Activated naive CD4-positive, alpha-beta T cell treated with anti-CD3 and anti-CD28 coated beads, Interleukin-2, amount 50 U/mL, for 24 hours (primary cell): ENCODE results near the gene COL13A1.

ENCODE experiments used
- H3K27ac Mint-ChIP-seq: one replicate; pipeline ENCODE4 v1.8.0; 2021; ENCODE audit warnings: mild to moderate bottlenecking, mixed read lengths
- H3K27me3 Mint-ChIP-seq: one replicate; pipeline ENCODE4 v1.8.0; 2021; ENCODE audit warnings: mixed read lengths
- H3K36me3 Mint-ChIP-seq: one replicate; pipeline ENCODE4 v1.8.0; 2021; ENCODE audit warnings: mixed read lengths
- H3K4me1 Mint-ChIP-seq: one replicate; pipeline ENCODE4 v1.8.0; 2021; ENCODE audit warnings: mixed read lengths
- H3K4me3 Mint-ChIP-seq: one replicate; pipeline ENCODE4 v1.8.0; 2021; ENCODE audit warnings: mild to moderate bottlenecking, mixed read lengths
- H3K9me3 Mint-ChIP-seq: one replicate; pipeline ENCODE4 v1.8.0; 2021; ENCODE audit warnings: mixed read lengths

COL13A1 gene

DNA sequence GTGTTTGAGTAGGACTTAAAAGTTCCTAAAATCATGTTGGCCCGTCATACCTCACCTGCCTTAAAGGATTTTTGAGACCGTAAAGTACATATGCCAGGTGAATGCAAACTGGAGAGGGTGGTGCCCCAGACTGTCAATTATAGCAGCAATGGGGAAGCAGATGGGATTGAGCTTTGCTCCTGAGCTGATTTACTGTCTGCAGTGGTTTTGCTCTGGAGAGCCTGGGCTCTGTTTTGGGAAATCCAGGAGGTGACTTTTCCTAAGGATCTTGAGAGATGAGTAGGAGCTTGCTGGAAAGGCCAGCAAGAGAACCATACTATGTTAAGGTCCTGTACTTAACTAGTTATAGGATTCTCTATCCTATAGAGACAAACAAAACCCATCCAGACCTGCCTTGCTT lies 43.0 kb downstream of the COL13A1 start:
- no peak overlapping the region for H3K4me3 Mint-ChIP-seq
- H3K27ac Mint-ChIP-seq: no peak overlapping the region
- H3K36me3 Mint-ChIP-seq: no peaks in the 10 kb centered on the region
- H3K9me3 Mint-ChIP-seq: no peaks in the 10 kb centered on the region
- H3K27me3 Mint-ChIP-seq: peaks cover 14% of the 10 kb centered on the region
- H3K4me1 Mint-ChIP-seq: no peaks in the 10 kb centered on the region

DNA sequence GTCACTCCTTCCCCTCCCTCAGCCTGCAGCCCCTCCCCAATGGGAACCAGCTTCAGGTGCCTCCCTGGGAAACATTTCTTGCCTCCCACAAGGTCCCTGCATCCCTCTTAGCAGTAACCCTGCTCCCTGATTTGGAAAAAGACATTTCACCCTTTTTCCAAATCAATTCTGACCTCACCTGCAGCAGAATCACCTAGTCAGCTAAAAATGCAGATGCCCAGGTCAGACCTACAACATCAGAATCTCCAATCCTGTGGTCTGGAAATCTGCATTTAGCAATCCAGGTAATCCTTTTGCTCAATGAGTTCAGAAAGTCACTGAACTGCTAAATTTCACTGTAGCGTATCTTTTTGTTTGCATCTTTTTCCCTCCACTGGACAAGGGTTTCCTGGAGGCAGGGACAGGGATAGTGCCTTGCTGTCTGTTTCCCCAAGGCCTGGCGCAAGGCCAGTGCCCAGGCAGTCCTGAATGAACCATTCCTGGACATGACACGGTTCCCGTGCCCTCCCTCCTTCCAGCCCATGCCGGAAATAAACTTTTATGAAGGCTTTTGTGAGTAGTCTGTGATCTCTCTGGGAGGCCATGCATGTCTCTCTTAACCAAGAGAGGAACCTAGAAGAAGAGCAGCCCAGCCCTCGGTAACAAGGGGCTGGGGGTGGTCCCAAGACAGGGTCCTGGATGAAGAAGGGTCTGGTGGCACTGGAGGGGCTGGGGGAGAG lies 44.0 kb downstream of the COL13A1 start:
- Mint-ChIP-seq H3K36me3 (no peaks in the 10 kb centered on the region), H3K9me3 (no peaks in the 10 kb centered on the region), H3K4me1 (no peaks in the 10 kb centered on the region), H3K27me3 (peaks cover 14% of the 10 kb centered on the region), H3K4me3 (no peak overlapping the region), H3K27ac (no peak overlapping the region)

DNA sequence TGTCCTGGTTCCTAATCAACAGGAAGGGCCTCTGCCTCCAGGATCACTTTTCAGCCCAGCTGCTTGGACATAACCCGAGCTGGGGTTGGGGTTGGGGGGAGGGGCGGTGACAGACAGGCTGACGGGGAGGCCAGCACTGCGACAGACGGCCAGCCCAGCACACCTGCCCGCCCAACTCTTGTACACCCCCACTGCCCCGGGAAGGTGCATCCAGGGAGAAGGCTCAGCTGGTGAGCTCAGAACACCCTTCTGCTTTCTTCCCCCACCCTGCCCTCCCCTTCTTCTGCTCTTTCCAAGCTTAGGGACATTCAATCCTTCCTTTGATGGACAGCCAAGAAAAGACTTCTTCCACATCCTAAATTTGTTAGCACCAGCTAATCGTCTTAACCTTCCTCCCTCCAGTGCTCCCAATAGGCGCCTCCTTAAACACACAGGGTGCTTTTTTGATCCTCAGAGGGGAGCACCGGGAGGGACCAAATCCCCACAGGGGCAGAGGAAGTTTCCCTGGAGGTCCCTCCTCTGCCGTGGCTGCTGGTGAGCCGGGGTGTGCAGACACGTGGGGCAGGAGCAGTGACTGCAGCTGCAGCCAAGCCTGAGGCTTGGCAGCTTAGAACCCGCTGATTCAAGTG lies 44.7 kb downstream of the COL13A1 start:
- H3K27me3 Mint-ChIP-seq: peaks cover 14% of the 10 kb centered on the region
- H3K4me1 Mint-ChIP-seq: no peaks in the 10 kb centered on the region
- no peaks in the 10 kb centered on the region for H3K36me3 Mint-ChIP-seq
- no peak overlapping the region for H3K27ac Mint-ChIP-seq
- no peaks in the 10 kb centered on the region for H3K9me3 Mint-ChIP-seq
- no peak overlapping the region for H3K4me3 Mint-ChIP-seq

DNA sequence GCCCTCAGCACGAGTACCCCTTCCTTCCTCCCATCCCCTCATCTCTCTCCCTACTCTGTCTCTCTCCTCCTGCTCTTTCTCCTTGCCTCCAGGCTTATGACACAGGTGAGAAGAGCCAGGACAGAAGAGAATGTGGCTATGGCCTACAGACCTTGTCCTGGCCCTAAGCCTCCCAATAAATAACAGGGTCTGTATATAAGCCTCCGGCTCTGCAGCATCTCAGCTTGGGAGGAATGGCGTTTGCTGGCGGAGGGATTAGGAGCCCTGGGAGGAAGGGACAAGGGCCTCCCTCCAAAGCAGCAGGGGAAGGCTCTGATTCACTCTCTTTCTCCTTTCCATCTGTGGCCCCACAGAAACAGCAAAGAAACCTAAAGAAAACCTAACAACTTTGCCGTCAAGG lies 45.8 kb downstream of the COL13A1 start:
- Mint-ChIP-seq H3K4me1 (no peaks in the 10 kb centered on the region), H3K27me3 (peaks cover 14% of the 10 kb centered on the region), H3K27ac (no peak overlapping the region), H3K4me3 (no peak overlapping the region), H3K9me3 (no peaks in the 10 kb centered on the region), H3K36me3 (no peaks in the 10 kb centered on the region)

DNA sequence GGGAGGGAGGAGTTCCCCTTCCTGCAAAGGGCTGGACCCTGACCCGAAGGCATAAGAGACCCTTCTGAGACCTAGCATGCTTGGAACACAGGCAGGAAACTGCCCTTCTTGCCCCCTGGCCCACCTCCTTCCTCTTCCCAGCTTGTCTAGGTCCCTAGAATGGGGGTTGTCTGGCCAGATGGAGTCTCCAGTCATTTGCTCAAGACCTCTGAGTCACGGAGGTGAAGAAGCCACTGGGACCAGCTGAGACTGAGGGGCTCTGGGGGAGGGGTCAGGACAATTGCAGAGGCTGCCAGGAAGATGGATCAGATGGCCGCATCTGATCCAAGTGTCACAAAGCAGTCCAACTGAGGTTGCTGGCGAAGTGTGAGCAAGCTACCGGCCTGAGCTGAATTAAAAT lies 46.2 kb downstream of the COL13A1 start:
- Mint-ChIP-seq H3K4me1 (no peaks in the 10 kb centered on the region), H3K9me3 (no peaks in the 10 kb centered on the region), H3K27me3 (peaks cover 14% of the 10 kb centered on the region), H3K36me3 (no peaks in the 10 kb centered on the region), H3K27ac (no peak overlapping the region), H3K4me3 (no peak overlapping the region)

DNA sequence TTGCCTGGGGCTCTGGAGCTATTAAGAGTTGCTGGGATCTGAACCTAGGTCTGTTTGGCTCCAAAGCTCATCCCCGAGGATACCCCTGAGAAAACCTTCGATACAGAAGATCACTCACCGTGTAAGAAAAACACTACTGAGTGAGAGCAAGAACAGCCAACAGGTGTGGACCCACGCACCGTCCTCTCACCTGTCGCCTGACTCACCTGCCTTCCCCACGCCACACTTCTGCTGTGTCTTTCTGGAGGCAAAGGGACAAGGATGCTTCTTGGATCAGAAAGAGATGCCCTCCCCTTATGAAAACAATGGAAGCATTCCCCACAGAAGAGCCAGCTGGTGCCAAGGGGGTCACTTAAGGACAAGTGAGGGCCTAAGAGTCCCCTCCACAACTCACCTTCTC lies 46.7 kb downstream of the COL13A1 start:
- Mint-ChIP-seq H3K27me3 (peaks cover 14% of the 10 kb centered on the region), H3K36me3 (no peaks in the 10 kb centered on the region), H3K27ac (no peak overlapping the region), H3K9me3 (no peaks in the 10 kb centered on the region), H3K4me1 (no peaks in the 10 kb centered on the region), H3K4me3 (no peak overlapping the region)

DNA sequence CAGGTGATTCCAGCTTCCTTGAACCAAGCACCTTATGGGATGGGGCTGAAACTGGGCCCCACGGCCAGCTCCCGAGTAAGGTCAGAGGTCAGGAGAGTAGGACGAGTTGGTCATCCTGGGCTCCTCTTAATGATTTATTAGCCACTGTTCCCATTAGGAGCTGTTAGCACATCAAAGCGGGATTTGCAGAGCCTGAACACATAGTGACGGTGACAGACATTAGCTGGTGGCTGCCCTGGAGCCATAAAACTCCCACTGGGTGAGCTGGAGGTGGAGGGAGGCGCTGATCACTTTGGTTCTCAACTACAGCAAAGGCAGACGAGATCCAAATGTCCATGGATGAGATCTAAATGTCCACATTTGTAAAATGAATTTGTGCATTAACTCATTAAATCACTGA lies 48.1 kb downstream of the COL13A1 start:
- no peaks in the 10 kb centered on the region for H3K36me3 Mint-ChIP-seq
- H3K27ac Mint-ChIP-seq: no peak overlapping the region
- peaks cover 14% of the 10 kb centered on the region for H3K27me3 Mint-ChIP-seq

DNA sequence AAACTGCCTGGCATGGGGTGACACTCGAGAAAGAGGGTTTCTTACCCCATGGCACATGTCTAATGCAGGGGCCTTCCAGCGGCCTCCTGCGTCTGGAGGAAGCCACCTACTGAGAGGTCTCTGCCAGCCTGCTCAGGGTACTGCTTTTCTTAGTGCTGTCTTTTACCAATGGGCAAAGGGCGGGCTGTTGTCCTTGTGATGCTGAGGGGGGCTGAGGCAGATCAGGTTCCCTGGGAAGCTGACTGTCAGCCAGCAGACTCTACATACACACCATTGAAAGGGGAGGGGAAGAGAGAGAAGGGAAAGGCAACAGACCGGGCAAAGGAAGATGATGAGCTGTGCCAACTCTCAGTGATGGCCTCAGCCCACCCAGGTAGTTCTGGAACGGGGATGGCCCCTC lies 48.7 kb downstream of the COL13A1 start:
- no peak overlapping the region for H3K4me3 Mint-ChIP-seq
- H3K27me3 Mint-ChIP-seq: peaks cover 14% of the 10 kb centered on the region
- no peak overlapping the region for H3K27ac Mint-ChIP-seq
- H3K36me3 Mint-ChIP-seq: no peaks in the 10 kb centered on the region
- H3K4me1 Mint-ChIP-seq: no peaks in the 10 kb centered on the region
- H3K9me3 Mint-ChIP-seq: no peaks in the 10 kb centered on the region

More for the DNA sequence above, 48.1 kb downstream of the COL13A1 start:
- H3K4me1 Mint-ChIP-seq: no peaks in the 10 kb centered on the region
- no peak overlapping the region for H3K4me3 Mint-ChIP-seq
- H3K9me3 Mint-ChIP-seq: no peaks in the 10 kb centered on the region

DNA sequence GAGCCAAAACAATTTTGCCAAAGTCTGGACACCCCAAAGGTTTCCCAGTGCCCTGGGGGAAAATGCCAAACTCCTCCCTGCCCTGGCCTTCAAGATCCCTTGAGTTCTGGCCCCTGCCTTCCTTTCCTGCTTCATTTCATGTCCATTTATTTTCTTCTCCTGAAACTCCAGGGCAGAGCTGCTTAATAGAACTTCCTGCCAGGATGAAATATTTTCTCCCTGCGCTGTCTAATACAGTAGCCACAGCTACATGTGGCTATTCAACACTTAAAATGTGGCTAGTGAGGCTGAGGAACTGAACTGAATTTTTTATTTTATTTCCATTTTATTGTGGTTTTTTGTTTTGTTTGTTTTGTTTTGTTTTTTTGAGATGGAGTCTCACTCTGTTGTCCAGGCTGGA lies 49.6 kb downstream of the COL13A1 start:
- H3K27me3 Mint-ChIP-seq: peaks cover 10% of the 10 kb centered on the region
- H3K9me3 Mint-ChIP-seq: no peaks in the 10 kb centered on the region
- no peaks in the 10 kb centered on the region for H3K4me1 Mint-ChIP-seq
- H3K27ac Mint-ChIP-seq: no peak overlapping the region
- no peaks in the 10 kb centered on the region for H3K36me3 Mint-ChIP-seq
- no peak overlapping the region for H3K4me3 Mint-ChIP-seq

DNA sequence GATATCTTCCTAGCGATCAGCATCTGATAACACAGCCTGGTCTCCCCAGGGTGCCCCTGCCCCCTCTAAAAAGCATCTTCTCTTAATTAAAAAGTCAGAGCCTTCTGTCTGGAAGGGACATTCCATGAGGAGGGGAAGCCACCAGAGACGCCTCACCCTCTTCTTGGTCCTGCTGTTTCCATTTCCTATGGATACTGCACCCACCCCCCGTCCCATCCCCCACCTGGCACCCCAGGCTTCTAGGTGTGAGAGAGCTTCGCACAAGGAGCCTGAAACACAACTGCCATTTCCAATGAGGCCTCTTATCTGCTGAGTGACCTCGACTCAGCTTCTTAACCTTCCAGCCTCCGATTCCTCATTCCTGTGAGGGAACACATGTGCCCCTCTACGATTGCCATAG lies 51.4 kb downstream of the COL13A1 start:
- no peak overlapping the region for H3K4me3 Mint-ChIP-seq
- H3K36me3 Mint-ChIP-seq: no peaks in the 10 kb centered on the region
- no peaks in the 10 kb centered on the region for H3K9me3 Mint-ChIP-seq
- no peak overlapping the region for H3K27ac Mint-ChIP-seq
- no peaks in the 10 kb centered on the region for H3K27me3 Mint-ChIP-seq
- H3K4me1 Mint-ChIP-seq: no peaks in the 10 kb centered on the region

DNA sequence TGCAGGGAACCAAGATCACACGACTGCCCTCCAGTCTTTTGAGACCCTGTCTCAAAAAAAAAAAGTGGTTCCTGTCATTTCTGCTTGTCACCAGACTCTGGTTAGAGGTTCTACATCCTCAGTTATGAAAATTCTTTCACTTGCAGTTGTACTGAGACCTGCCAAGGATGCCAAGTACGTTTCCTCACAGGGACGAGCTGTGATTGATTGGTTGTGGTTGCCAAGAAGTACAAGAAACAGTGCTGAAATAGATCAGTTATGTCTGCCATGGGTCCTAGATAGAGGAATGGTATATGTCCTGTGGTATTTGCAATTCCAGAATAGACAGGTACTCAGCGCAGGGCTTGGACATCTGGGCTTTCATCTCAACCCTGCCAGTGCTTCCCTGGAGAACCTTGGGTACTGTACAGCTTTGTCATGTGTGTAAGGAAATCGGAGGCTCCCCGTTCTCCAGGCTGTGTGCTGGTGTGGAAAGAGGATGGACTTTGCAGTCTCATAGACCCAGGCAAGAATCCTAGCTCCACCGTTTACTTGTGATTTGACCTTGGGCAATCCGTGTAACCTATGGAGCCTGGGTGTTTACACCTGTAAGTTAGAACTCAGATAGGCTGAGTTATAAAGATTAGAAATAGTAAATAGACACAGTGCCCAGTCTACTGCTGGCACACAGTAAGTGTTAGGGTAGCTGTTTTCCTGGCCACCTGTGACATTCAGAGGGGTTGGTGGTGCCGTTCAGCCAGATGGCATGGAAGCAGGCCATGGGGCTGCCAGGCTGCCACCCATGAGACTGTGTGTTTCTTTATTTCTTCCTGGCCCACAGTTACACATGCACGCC lies 53.0 kb downstream of the COL13A1 start:
- Mint-ChIP-seq H3K9me3 (no peaks in the 10 kb centered on the region), H3K4me3 (no peak overlapping the region), H3K36me3 (no peaks in the 10 kb centered on the region)

DNA sequence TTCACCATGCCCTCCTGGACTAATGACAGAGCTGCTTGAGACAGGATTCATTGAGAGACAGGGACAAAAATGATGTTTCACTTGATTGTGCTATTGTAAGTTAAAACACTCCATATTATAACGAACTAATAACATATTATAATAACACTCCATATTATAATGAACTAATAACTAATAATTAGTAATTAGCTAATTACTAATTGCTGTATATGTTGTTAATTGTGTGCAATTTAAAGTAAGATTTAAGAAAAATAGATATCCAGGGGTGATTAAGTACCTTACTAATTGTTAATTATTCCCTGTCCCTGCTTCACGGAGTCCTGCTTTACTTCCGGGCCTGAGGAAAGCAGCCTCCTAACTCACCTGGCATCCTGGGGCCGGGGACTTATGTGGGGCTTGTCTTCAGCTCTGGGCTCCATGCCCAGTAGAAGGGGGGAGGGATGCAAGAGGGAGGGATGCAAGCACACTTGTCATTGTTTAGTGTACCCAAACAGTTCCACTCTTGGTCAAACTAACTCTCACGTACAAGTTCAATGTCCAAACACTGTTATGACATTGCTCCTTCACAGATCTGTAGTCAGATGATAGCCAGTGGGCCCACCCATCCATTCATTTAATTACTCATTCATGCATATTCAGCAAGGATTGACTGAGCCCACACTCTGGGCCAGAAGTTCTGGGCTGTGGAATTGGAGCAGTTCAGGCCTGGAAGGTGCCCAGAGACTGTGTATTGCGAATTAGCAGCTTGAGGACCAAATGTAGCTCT lies 53.8 kb downstream of the COL13A1 start:
- no peaks in the 10 kb centered on the region for H3K36me3 Mint-ChIP-seq
- H3K4me1 Mint-ChIP-seq: no peaks in the 10 kb centered on the region
- H3K27ac Mint-ChIP-seq: no peak overlapping the region
- H3K4me3 Mint-ChIP-seq: no peak overlapping the region
- no peaks in the 10 kb centered on the region for H3K9me3 Mint-ChIP-seq
- H3K27me3 Mint-ChIP-seq: no peaks in the 10 kb centered on the region

More for the DNA sequence above, 53.0 kb downstream of the COL13A1 start:
- H3K27ac Mint-ChIP-seq: no peak overlapping the region
- H3K4me1 Mint-ChIP-seq: no peaks in the 10 kb centered on the region
- H3K27me3 Mint-ChIP-seq: no peaks in the 10 kb centered on the region

DNA sequence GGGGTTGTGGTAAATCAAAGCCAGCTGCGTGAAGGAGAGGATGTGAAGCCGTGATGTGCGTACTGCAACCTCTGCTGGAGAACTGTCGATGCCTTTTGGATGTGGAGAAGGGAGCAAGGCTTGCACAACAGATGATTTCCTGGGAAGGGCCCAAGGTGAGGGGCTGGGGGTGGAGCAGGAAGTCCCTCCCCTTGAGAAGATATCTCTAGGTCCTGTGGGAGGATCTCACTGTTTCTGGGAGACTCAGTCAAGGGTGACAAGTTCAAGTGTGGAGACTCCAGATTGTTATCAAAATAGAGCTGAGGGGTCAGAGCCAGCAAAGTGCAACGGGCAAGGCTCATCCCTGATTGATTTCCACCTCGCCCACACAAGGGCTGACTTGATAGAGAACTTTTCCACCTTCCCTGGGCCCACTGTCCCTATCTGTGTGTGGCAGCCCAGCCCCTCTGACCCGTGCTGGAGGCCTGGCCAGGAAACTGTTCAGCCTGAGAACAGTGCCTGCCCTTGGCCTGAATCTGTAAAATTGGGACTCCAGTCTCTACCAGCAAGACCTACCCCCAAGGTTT lies 55.0 kb downstream of the COL13A1 start:
- no peak overlapping the region for H3K4me3 Mint-ChIP-seq
- no peaks in the 10 kb centered on the region for H3K4me1 Mint-ChIP-seq
- no peaks in the 10 kb centered on the region for H3K36me3 Mint-ChIP-seq
- no peak overlapping the region for H3K27ac Mint-ChIP-seq
- H3K9me3 Mint-ChIP-seq: no peaks in the 10 kb centered on the region
- H3K27me3 Mint-ChIP-seq: no peaks in the 10 kb centered on the region

DNA sequence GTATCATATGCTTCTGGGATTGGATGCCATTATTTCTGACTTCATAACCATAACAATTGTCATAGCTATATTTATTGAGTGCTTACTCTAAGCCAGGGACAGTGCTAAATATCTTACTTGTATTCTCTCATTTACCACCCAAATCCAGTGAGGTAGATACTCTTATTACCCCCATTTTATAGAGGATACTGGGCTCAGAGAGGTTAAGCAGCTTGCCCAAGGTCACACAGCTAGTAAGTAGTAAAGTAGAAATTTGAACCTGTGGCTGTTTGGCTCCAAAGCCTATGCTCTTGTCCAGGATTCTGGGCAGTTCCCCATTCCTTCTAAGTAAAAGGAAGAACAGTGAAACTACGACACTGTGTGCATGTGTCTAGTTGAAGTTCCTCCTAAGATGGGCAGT lies 56.5 kb downstream of the COL13A1 start:
- Mint-ChIP-seq H3K4me1 (no peaks in the 10 kb centered on the region), H3K27ac (no peak overlapping the region), H3K4me3 (no peak overlapping the region), H3K27me3 (no peaks in the 10 kb centered on the region), H3K36me3 (no peaks in the 10 kb centered on the region), H3K9me3 (no peaks in the 10 kb centered on the region)

DNA sequence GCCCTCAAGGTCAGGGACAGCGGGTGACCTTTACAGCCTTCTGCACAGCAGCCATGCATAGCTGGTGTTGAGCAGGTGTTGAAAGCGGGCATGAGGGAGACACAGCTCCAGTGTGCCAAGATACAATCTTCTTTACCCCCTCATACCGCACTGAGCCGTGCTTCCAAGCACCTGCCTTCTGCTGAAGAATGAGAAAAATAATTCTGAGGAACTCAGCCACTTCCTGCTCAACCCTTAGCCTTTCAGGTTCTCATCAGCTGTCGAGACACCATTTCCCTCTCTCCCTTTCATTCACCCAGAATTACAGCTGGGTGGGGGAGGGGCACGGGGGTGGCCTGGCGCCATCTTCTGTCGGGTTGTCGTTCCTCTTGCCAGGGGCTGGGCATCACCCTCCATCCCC lies 58.6 kb downstream of the COL13A1 start:
- Mint-ChIP-seq H3K4me3 (no peak overlapping the region), H3K9me3 (no peaks in the 10 kb centered on the region), H3K4me1 (no peaks in the 10 kb centered on the region), H3K36me3 (no peaks in the 10 kb centered on the region), H3K27me3 (no peaks in the 10 kb centered on the region), H3K27ac (no peak overlapping the region)
